Measurements from ENCODE around the gene FADS2. TPM values are rescaled to one million over a fixed set of nuclear protein-coding genes. Genes with fewer than 3 reads are reported as not detected.

The FADS2 gene
- total and polyA plus RNA-seq, 2 donors = 33.3 to 75.1 TPM

DNA sequence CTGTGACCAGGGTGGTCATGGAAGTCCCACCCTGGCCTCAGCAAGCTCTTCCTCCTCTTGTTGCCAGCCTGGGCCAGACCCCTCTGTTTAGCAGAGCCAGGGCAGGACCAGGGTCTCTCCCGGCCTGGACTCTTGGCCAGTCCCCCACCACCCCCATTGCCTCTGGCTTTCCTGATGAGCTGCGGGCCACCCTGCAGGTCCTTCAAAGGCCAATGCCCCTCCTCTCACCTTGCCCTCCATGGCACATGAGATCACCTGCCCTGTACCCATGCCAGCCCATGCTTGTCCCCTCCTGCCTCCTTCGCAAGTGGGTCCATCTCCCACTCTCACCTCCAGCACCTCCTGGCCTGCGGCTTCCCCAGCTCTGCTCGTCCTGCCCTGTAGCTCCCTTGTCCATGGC is 10.4 kb downstream of the FADS2 start:
- no peak for DNase-seq (ENCODE audit: extremely low spot score)
- Histone ChIP-seq H3K4me1 (ENCODE audit: insufficient read depth) (no peaks in the 10 kb centered on the region), H3K36me3 (ENCODE audit: insufficient read depth) (no peaks in the 10 kb centered on the region), H3K27ac (ENCODE audit: low read depth) (no peak overlapping the region), H3K4me3 (ENCODE audit: low read depth, low read length) (no peak overlapping the region)
- 82% methylated on average over 5 of the region's 5 CpGs for WGBS

DNA sequence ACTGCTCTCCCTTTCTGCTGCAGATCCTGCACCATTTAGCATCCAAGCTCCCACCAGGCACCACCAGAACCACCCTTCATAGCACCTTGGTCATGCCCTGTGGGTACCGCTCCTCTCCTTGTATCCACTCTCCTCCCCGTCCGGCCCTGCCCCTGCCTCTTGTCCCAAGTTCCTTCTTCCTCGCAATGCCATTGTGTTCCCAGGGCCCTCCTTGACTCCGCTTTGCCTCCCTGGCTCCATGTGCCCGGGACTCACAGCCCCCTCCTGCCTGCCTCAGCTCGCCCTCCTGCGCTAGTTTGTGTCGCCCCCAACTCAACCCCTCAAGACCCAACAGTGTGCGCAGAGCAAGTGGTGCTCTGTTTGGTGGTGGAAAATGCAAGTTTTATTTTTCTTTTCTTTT is 10.8 kb downstream of the FADS2 start:
- H3K4me3 ChIP-seq (ENCODE audit: low read depth, low read length) = no peak overlapping the region
- DNase-seq (ENCODE audit: extremely low spot score) = no peak
- H3K27ac ChIP-seq (ENCODE audit: low read depth) = no peak overlapping the region
- H3K4me1 ChIP-seq (ENCODE audit: insufficient read depth) = no peaks in the 10 kb centered on the region
- WGBS = 88% methylated on average over 10 of the region's 10 CpGs
- no peaks in the 10 kb centered on the region for H3K36me3 ChIP-seq (ENCODE audit: insufficient read depth)

DNA sequence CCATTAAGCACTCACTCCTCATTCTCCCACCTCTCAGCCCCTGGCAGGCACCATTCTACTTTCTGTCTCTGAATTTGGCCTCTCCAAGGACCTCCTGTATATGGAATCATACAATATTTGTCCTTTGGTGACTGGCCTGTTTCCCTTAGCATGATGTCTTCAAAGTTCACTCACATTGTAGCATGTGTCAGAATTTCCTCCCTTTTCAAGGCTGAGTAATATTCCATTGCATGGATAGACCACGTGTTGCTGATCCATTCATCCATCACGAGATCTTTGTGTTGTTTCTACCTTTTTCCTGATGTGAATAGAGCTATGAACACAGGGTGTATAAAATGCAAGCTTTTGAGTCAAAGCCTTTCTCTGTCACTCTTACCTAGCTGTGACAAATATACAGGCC is 11.6 kb downstream of the FADS2 start:
- Histone ChIP-seq H3K4me1 (ENCODE audit: insufficient read depth) (no peaks in the 10 kb centered on the region), H3K36me3 (ENCODE audit: insufficient read depth) (no peaks in the 10 kb centered on the region), H3K27ac (ENCODE audit: low read depth) (no peak overlapping the region), H3K4me3 (ENCODE audit: low read depth, low read length) (no peak overlapping the region)
- DNase-seq (ENCODE audit: extremely low spot score) = no peak
- 99% methylated on average over 2 of the region's 2 CpGs for WGBS

DNA sequence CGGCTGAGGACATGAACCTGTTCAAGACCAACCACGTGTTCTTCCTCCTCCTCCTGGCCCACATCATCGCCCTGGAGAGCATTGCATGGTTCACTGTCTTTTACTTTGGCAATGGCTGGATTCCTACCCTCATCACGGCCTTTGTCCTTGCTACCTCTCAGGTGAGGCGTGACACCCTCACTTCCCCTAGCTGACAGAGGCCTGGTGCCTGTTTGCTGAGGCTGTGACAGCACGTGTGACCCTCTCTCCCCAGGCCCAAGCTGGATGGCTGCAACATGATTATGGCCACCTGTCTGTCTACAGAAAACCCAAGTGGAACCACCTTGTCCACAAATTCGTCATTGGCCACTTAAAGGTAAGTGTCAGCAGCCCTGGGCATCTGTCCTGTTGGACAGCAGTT is 12.3 kb downstream of the FADS2 start:
- no peaks in the 10 kb centered on the region for H3K4me1 ChIP-seq (ENCODE audit: insufficient read depth)
- DNase-seq (ENCODE audit: extremely low spot score) = no peak
- H3K27ac ChIP-seq (ENCODE audit: low read depth) = no peak overlapping the region
- no peak overlapping the region for H3K4me3 ChIP-seq (ENCODE audit: low read depth, low read length)
- 92% methylated on average over 7 of the region's 7 CpGs for WGBS
- H3K36me3 ChIP-seq (ENCODE audit: insufficient read depth) = no peaks in the 10 kb centered on the region

DNA sequence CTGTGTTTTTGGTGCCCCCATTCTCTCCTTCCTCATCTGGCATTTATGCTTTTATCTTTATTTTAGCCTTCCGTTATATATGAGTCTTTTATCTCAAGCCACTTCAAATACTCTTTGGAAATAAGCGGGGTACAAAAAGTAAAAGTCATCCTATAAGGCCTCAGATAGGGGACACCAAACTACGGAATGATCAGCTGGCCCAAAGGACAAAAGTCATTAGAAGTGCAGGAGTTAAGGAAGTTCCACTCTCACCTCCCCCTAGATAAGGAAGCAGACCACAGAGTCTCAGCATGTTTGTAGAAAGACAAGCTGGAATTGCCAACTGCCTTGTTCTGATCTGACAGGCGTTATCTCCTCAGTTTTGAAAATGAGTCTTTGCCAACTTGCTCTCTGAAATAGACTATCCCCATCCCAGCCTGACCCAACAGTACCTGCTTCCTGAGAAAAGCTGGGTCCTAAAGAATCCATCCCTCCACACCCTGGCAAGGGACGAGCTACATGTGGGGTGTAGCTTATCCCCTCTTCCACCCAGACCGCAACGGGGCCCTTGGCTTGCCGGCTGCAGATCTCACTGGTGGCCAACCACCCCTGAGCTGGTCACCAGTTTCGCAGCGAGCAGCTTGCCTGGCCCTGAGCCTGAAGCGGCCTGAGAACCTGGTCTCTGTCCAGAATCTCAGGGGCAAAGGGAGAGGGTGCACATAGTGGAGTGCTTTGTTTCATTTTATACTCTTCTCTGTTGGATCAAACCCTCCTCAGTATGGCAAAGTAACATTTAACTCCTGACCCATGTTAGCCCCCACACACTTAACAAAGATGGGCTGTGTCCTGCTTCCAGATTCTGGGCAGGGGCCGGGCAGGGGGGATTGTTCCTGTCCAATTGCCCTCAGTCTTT is 13.8 kb downstream of the FADS2 start:
- no peaks in the 10 kb centered on the region for H3K36me3 ChIP-seq (ENCODE audit: insufficient read depth)
- 80% methylated on average over 12 of the region's 12 CpGs for WGBS
- no peak for DNase-seq (ENCODE audit: extremely low spot score)
- H3K27ac ChIP-seq (ENCODE audit: low read depth) = no peak overlapping the region
- no peak overlapping the region for H3K4me3 ChIP-seq (ENCODE audit: low read depth, low read length)
- no peaks in the 10 kb centered on the region for H3K4me1 ChIP-seq (ENCODE audit: insufficient read depth)

DNA sequence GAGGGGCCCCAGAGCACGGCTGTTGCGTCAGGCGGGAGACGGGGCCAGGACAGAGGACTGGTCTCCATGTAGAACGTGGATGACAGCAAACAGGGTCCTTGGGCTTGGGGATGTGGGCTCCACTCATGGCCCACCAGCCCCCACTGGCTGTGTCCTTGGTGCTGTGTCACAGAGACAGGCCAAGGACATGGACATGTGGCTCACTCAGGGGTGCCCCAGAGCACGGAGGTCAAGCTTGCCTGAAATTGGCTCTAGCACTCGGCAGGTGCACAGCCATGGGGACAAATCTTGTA is 14.4 kb downstream of the FADS2 start:
- no peaks in the 10 kb centered on the region for H3K36me3 ChIP-seq (ENCODE audit: insufficient read depth)
- WGBS = 92% methylated on average over 7 of the region's 7 CpGs
- H3K4me1 ChIP-seq (ENCODE audit: insufficient read depth) = no peaks in the 10 kb centered on the region
- no peak overlapping the region for H3K27ac ChIP-seq (ENCODE audit: low read depth)
- no peak for DNase-seq (ENCODE audit: extremely low spot score)
- H3K4me3 ChIP-seq (ENCODE audit: low read depth, low read length) = no peak overlapping the region

DNA sequence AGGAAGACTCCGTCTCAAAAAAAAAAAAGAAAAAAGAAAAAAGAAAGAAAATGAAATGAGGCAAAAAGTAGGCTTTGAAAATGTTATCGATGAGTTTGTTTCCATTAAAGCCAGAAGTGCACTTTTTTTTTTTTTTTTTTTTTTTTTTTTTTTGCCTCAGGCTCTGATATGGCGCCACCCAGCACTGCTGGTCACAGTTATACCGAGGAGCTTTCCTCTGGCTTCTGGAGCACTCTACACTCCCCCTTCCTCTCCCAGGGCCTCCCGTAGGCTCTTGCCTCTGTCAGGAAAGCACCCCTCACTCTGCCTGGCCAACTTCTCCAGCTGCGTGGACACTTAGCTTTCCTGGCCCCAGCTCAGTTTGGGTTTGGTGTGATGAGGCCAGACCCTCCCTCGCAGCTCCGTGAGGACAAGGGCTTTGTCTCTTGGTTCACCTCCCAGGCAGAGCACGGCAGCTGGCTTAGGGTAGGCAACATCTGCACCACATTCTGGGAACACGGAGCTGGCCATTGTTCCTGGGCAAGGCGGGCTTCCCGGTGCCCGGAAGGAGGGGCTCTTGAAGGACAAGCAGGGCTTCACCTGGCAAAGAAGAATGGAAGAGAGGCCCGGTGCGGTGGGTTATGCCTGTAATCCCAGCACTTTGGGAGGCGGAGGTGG is 16.9 kb downstream of the FADS2 start:
- Histone ChIP-seq H3K36me3 (ENCODE audit: insufficient read depth) (no peaks in the 10 kb centered on the region), H3K27ac (ENCODE audit: low read depth) (no peak overlapping the region), H3K4me1 (ENCODE audit: insufficient read depth) (no peaks in the 10 kb centered on the region), H3K4me3 (ENCODE audit: low read depth, low read length) (no peak overlapping the region)
- no peak for DNase-seq (ENCODE audit: extremely low spot score)
- 77% methylated on average over 16 of the region's 16 CpGs for WGBS

DNA sequence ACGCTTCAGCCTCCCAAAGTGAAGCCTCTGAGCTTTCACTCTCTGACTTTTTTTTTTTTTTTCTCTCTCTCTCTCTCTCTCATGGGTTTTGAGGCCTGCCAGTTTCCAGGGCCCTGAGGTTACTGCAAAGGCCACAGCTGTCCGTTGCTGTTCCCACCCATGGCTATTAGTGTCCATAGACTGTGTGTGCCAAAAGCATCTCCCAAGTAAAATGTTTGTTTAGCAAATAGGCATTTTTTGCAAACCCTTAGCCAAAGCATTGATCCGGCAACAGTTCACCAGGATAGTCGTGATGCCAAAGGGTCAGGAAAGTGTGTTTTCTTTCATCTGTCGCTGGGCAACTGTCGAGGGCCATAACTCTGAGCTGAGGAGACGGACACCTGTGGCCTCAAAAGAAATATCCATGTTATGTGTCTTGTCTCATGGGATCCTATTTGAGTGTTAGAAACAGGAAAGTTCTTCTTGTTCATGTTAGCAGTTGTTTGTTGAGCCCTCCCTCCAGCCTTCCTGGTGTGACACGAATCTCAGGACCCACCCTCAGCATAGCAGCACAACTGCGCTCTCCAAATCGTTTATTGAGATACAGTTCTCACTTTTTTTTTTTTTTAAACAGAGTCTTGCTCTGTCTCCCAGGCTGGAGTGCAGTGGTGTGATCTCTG is 18.4 kb downstream of the FADS2 start:
- Histone ChIP-seq H3K4me1 (ENCODE audit: insufficient read depth) (no peaks in the 10 kb centered on the region), H3K36me3 (ENCODE audit: insufficient read depth) (no peaks in the 10 kb centered on the region), H3K4me3 (ENCODE audit: low read depth, low read length) (no peak overlapping the region), H3K27ac (ENCODE audit: low read depth) (no peak overlapping the region)
- 87% methylated on average over 10 of the region's 10 CpGs for WGBS
- DNase-seq (ENCODE audit: extremely low spot score) = no peak

DNA sequence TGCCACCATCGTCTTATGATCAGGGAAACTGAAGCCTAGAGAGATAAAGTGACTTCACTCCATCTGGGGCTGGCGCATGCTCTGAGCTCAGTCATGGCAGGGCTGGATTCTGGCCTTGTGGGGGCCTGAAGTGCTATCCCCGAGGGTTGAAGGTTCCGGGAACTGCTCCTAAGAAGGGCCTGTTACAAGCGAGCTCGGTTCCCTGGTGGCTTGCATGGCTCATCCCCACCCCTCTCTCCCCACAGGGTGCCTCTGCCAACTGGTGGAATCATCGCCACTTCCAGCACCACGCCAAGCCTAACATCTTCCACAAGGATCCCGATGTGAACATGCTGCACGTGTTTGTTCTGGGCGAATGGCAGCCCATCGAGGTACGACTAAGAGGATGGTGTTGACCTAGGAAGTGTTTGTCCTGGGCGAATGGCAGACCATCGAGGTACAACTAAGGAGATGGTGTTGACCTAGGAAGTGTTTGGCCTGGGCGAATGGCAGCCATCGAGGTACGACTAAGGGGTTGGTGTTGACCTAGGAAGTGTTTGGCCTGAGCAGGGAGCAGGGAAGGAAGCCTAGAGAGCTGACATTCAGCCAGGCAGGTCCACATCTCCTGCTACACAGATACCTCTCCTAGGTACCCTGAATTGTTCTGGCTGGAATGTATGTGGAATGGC is 19.9 kb downstream of the FADS2 start:
- Histone ChIP-seq H3K27ac (ENCODE audit: low read depth) (no peak overlapping the region), H3K4me3 (ENCODE audit: low read depth, low read length) (no peak overlapping the region), H3K4me1 (ENCODE audit: insufficient read depth) (no peaks in the 10 kb centered on the region), H3K36me3 (ENCODE audit: insufficient read depth) (no peaks in the 10 kb centered on the region)
- WGBS = 93% methylated on average over 18 of the region's 18 CpGs
- DNase-seq (ENCODE audit: extremely low spot score) = no peak

DNA sequence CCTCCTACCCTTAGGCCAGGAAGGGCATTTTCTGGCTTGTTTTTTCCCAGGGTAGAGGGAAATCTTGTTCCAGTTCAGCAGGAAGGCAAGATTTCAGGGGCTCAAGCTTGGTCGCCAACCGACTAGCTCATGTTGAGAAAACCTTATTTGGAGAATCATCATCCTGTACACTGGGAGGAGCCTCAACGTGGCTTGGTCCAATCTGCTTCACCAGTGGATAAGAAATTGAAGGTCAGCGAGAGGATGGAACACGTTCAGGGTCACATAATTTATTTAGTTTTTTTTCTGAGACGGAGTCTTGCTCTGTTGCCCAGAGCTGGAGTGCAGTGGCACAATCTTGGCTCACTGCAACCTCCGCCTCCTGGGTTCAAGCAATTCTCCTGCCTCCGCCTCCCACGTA is 20.5 kb downstream of the FADS2 start:
- no peaks in the 10 kb centered on the region for H3K4me1 ChIP-seq (ENCODE audit: insufficient read depth)
- no peak overlapping the region for H3K27ac ChIP-seq (ENCODE audit: low read depth)
- no peak overlapping the region for H3K4me3 ChIP-seq (ENCODE audit: low read depth, low read length)
- 92% methylated on average over 9 of the region's 9 CpGs for WGBS
- no peak for DNase-seq (ENCODE audit: extremely low spot score)
- H3K36me3 ChIP-seq (ENCODE audit: insufficient read depth) = no peaks in the 10 kb centered on the region

DNA sequence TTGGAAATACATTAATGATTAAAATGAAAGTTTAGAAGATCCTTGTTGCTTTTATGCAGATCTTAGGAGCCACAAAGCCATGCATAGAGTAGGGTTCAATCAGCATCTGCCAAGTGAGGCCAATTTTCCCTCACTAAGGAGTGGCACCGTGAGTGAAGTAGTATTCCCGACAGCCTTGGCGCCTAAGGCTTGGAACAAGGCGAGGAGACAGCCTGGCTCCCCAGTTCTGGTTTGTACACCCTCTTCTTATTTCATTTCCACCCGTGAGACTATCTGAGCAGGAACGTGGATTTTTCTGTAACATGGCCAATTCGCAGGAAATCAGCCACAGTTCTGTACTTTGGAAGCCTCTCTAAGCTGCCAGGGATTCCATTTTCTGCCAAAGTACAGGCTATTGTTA is 22.6 kb downstream of the FADS2 start:
- Histone ChIP-seq H3K4me3 (ENCODE audit: low read depth, low read length) (no peak overlapping the region), H3K4me1 (ENCODE audit: insufficient read depth) (no peaks in the 10 kb centered on the region), H3K36me3 (ENCODE audit: insufficient read depth) (no peaks in the 10 kb centered on the region), H3K27ac (ENCODE audit: low read depth) (no peak overlapping the region)
- no peak for DNase-seq (ENCODE audit: extremely low spot score)
- WGBS = 81% methylated on average over 7 of the region's 7 CpGs

DNA sequence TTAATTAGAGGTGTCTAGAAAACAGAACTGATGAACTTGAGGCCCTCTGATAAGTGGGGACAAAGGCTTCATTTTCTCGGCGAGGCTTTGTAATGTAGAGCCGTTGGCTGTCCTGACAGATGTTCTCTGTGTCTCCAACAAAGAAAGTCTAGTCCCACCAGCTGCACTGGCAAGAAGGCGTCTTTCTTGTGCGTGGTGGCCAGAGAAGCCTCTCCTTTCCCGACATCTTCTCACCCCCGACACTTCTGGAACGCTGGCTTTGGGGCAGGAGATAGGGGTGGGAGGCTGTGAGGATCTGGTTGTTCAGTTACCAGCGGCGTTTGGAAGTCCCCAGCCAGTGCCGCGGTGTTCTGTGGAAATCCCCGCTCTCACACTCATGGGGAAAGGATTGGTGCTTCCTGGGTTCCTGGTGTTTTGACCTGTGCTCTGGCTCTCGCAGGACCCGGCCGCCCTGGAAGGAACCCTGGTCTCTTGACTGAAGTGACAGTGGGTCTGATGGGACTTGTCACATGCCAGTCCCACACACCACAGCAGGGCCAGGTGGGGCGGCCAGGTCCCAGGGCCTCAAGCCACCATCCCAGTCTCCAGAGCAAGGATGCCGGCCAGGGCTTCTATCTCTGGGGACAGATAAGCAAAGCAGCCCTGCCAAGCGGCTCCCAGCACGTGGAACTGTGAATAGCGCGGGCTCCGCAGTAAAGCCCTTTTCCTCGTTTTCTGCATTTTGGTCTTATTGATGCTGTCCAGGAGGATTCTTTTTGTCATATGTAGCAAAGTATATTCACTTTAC is 23.2 kb downstream of the FADS2 start:
- Histone ChIP-seq H3K27ac (ENCODE audit: low read depth) (no peak overlapping the region), H3K4me1 (ENCODE audit: insufficient read depth) (no peaks in the 10 kb centered on the region), H3K36me3 (ENCODE audit: insufficient read depth) (no peaks in the 10 kb centered on the region), H3K4me3 (ENCODE audit: low read depth, low read length) (no peak overlapping the region)
- no peak for DNase-seq (ENCODE audit: extremely low spot score)
- 87% methylated on average over 24 of the region's 24 CpGs for WGBS

DNA sequence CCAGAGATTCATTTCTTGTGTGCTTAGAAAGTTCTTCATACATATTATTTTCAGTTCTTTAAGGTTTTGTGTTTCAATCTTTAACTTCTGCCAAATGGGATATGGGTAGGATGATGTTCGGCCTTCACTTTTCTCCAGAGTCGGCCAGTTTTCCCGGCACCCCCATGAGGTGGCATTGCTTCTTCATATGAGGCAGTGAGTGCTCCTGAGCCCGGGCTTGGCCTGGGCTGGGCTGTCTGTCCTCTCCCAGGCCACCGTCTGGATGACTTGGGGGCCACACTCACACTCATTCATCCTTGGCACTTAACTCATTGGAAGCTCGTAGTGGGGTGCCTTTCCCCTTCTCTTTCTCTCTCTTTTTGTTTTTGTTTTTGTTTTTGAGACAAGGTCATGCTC is 23.8 kb downstream of the FADS2 start:
- Histone ChIP-seq H3K4me3 (ENCODE audit: low read depth, low read length) (no peak overlapping the region), H3K27ac (ENCODE audit: low read depth) (no peak overlapping the region), H3K4me1 (ENCODE audit: insufficient read depth) (no peaks in the 10 kb centered on the region), H3K36me3 (ENCODE audit: insufficient read depth) (no peaks in the 10 kb centered on the region)
- WGBS = 86% methylated on average over 6 of the region's 6 CpGs
- no peak for DNase-seq (ENCODE audit: extremely low spot score)

All from urinary bladder (tissue), 4 donors.